SU-DHL-6 (cell line): Measurements from ENCODE around the gene SORBS2.

ENCODE experiments used
- EZH2phosphoT487 ChIP-seq: fragments of 200-600 bp; sonication (generic), shearing (Covaris generic); conservative IDR thresholded peaks from 2 replicates; pipeline ENCODE4 v1.6.1; 2018; ENCODE audit warnings: mild to moderate bottlenecking, antibody characterized with exemption, low read length, moderate library complexity, mixed read lengths
- TF ChIP-seq, protein P1 (sequence below): fragments of 200-600 bp; sonication (generic); IDR thresholded peaks from one replicate; pipeline ENCODE4 v1.5.1; 2017; ENCODE audit warnings: antibody characterized with exemption, mild to moderate bottlenecking, low read length, moderate library complexity; ENCODE audit not compliant: insufficient read depth, poor library complexity, severe bottlenecking

DNA sequence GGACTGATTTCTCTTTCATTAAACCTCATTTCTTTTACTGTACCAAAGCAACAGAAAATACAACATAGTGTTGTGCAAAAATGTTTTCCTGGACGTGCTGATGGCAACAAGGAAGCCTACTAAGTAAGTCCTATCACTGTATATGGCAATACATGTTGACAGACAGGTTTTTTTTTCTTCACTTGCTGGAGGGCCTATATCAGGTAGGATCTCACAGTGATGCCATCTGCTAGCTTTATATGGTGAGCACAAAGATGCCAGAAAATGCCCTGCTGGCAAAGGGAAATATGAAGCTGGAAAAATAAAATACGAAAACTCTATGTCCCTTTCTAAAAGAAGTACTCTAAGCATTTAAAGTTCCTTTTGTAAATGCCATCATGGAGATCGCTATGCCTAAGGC lies 157.7 kb downstream of the SORBS2 start:
- TF ChIP-seq, protein P1, sequence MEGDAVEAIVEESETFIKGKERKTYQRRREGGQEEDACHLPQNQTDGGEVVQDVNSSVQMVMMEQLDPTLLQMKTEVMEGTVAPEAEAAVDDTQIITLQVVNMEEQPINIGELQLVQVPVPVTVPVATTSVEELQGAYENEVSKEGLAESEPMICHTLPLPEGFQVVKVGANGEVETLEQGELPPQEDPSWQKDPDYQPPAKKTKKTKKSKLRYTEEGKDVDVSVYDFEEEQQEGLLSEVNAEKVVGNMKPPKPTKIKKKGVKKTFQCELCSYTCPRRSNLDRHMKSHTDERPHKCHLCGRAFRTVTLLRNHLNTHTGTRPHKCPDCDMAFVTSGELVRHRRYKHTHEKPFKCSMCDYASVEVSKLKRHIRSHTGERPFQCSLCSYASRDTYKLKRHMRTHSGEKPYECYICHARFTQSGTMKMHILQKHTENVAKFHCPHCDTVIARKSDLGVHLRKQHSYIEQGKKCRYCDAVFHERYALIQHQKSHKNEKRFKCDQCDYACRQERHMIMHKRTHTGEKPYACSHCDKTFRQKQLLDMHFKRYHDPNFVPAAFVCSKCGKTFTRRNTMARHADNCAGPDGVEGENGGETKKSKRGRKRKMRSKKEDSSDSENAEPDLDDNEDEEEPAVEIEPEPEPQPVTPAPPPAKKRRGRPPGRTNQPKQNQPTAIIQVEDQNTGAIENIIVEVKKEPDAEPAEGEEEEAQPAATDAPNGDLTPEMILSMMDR = no peak
- TF ChIP-seq EZH2phosphoT487 = no peak
